GM19372 (cell line): Measurements from ENCODE around the gene SHB.

ENCODE experiments used
- ATAC-seq: cut with Tn5 transposase; IDR thresholded peaks from one replicate; pipeline ENCODE4 v1.9.1; 2021; ENCODE audit warnings: mild to moderate bottlenecking, low read depth, moderate library complexity; ENCODE audit not compliant: unreplicated experiment

Gene SHB

DNA sequence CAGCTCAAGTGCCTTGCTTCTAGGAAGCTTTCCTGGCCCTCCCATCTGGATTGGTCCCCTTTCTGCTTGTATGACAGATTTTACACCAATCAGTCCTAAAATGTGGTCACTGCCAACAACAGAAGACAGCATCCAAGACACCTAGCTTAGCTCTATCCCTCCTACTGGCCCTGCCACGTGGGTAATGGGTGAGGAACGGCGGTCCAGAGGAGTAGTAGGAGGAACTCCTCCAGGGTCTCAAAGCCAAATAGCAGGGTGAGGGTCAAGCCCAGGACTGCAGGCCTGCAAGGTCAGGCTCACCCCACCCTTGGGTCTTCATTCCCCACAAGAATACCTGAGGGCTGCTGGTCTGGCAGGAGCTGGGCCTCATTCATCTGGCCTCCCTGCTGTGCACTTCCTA is 108.4 kb downstream of the SHB start:
- no peak for ATAC-seq

DNA sequence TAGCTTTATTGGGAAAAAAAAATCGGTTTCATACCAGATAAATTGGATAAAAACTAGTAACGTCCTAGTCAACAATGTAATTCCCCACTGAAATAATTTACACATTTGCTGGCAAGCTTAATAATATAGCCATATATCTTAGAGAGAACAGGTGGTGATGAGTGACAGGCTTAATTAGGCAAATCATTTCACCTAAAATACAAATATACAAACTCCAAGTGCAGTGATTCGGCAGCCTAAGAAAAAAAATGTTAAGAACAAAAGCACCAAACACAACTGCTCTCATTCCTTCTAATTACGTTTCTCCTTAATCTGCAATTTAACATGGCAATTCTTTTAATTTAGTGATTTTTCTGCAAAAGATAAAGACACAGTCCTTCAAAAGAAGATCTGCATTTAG is 109.1 kb downstream of the SHB start:
- ATAC-seq: no peak

DNA sequence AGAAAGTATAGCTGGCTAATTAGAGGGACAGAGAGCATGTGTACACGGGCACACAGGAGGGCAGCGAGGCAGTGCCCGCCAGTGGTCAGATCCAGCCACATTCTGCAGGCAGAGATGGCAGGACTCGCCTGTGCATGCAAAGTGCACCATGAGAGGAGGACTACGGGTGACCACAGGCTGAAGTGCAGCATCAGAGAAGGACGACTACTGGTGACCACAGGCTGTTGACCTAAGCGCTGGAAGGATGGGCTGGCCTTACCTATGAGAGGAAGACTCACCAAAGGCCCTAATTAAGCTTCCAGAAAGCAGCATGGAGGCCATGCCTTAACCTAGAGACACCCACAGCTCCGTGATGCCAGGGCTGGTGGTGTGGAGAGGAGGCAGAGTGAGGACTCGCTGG is 110.9 kb downstream of the SHB start:
- ATAC-seq: no peak

DNA sequence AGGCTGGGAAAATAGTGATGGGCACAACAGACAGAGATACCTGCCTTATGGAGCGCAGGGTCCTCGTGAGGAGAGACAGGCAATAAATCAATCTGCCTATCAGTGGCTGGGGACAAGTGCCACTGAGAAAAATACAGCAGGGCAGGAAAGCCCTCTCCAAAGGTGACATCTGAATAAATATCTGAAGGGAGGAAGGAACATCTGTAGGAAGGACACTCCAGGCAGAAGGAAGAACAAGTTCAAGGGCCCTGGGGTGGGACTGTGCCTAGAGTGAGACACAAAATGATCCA is 111.4 kb downstream of the SHB start:
- no peak for ATAC-seq

DNA sequence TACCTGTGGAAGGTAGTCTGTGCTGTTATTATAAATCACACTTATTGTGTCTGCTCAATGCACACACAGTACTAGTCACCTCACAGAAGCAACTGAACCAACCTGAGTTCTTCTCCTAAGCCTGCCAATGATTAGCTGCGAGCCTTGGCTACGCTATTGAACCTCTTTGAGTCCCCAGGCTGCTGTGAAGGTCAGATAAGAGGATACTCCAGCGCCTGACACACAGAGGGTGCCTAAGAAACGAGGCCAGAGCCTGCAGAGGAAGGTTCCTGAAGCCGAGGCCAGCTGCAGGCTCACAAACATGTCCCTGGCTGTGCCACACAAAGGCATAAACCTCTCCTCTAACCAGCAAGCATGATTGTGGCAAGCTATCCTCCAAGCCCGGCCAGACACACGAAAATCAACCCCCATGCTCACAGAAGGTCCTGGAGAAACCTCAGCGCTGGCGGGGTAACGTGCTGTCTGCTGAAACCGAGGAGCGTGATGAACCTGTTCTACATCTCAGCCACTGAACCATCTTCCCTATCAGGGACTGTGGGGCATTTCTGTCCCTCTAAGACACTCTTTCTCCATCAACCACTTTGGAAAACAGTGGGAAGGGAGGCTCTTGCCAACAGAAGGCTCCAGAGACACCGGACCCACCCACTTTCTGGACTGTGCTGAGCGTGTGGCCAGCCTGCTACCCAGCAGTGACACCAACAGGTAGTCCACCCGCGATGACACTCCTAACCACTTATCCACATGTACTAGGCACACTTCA is 111.9 kb downstream of the SHB start:
- ATAC-seq: no peak

DNA sequence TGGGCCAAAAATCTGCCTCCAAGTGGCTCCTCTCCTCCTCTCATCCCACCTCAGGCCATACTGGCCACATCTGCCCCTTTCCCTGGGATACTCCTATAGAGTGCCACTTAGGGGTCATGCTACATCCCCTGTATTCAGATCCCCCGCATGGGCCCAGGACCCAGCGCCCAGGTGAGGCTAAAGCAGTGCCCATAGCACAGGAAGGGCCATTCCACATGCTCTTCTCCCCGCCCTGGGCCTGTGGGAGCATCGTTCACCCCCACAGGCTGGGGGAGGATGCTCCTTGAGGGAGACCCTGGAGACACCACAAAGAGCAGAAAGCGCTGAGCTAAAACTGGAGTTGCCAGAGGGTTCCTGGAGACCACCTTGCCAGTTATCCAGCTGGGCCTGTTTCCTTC is 112.6 kb downstream of the SHB start:
- no peak for ATAC-seq

DNA sequence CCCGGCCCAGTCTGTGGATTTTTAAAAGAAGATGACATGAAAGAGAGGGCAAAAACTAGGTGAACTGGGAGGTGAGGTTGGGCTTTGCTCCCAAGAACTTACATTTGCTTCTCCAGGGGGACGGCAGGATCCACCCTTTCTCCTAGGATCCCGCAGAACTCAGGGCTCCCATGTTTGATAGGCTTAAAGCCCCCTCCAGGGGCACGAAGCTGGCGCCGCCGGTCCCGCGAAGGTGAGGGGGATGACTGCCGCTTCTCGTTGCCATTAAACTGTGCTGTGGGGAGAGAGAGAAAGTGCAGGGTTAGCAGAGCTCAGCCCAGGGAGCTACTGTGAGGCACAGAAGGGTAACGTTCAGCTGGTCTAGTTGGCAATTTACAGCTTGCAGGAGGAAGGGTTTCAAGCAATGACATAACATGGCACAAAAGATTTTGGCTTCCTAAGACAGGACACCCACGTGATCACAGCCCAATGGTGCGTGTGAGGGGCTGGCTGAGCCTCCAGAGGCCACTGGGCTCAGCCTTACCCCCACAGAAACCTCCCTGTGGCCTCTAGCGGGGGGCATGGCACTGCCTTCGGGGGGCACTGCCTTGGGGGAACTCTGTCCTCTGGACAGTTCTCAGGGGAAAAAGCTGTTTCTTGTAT is 113.1 kb downstream of the SHB start:
- ATAC-seq: no peak

DNA sequence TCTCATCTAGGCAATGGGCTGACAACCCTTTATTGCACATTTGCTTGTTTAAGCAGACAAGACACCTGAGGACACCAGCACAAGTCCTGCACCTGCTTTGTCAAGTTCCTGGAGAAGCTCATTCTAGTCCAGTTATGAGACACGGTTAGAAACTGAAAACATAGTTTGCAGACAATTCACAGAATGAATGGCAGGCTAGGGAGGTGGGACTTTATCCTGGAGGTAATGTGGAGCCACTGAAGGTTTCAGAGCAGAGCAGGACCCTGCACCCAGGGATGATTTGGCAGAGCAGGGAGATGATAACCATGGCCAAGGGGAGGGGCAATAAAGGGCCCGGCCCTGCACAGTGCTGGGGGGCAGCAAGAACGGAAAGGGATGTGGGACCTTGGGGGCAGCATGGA is 114.4 kb downstream of the SHB start:
- ATAC-seq: peak; percentile 47

DNA sequence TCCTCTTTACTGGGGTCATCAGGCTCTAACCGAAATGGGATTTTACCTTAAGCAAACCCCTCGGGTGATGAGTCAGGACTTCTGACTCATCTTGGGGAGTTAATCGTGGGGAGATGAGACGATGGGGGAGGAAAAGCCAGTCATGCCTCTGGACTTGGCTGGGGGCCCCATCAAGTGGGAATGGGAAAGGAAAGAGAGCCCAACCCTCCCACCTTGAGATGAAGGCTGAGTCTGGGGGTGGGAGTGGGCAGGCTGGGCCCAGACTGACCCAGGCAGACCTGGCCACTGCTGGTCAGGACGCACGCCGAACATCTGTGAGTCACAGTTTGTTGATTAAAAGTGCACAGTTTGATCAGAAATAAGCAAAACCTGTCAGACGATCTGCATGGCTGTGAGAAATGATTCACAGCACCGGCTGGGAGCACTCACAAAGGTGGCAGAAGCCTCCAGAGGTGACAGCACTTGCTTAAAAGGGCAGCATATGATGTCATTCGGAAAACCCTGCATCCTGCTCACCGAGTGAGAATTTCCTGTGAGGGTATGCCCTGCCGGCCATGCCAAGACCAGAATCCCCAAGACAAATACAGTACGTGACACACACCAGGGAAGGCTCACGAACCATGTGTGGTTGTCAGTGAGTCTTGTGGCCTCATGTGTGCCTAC is 115.1 kb downstream of the SHB start:
- peak; percentile 62 for ATAC-seq

DNA sequence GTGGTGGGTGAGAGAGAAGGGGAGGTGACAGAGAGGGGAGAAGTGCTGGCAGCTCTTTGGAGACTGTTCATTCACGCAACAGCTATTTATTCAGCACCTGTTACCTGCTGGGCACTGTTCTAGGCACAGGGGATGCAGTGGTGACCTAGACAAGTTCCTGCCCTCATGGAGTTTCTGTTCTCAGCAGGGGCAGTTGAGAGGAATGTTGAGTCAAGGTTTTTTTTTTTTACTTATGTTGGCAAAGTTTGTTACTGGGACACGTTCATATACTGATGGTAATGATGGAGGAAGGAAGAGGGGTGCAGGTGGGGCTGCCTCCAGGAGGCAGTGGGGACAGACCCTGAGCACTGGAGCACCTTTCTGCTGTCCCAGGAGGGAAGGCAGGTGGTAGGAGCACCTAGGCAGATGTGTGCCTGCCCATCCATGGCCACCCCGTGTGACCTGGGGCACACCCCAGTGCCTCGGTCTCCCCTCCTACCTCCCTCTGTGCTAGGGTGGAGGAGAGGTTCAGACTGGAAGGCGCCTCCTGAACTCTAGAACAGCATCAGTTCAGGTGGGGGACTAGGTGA is 115.7 kb downstream of the SHB start:
- ATAC-seq: peak; percentile 4

DNA sequence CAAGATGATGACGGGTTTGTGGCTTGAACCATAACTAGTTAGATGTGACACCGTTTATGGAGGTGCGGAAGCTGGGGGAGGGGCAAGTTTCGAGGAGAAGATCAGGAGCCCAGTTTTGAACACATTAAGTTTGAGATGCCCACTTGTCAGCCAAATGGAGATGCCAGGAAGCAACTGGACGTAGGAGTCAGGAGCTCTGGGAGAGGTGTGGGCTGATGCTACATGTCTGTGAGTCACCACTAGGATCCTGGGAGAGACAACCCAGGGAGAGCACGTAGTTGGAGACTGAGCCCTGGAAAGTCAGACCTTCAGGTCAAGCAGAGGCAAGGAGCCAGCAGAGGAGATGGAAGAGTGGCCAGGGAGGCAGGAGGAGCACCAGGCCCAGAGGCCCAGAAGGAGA is 116.3 kb downstream of the SHB start:
- no peak for ATAC-seq

DNA sequence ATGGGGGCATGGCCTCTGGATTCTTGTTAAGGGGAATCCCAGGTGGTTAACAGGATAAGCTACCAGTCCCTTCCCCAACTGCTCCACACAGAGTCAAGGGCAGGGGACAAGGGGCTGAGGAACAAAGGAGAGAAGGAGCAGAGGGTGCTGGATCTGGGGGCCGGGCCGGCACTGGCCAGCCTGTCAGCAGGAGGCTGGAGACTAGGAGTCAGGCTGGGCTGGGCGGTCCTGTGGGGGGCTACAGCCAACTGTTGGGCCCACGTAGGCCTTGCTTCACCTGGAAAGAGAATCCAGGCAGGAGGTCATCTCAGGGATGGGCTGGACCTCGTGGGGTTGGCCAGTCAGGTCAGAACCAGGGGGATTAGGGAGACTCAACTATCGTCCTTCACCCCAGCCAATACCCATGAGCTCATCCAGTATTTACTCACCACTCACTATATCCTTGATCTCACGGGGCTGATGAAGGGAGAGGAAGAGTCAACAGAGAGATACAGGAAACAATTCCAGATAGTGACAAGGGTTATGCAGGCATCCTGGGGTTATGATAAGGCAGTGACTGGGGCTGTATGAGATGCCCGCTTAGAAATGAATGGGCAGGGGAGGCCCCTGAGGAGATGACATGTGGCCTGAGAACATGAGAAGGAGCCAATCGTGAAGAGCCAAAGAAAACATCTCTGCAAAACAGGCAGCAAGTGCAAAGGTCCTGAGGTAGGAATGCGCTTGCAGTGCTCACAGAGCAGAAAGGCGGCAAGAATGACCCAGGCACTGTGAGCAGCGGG is 117.2 kb downstream of the SHB start:
- ATAC-seq: no peak

DNA sequence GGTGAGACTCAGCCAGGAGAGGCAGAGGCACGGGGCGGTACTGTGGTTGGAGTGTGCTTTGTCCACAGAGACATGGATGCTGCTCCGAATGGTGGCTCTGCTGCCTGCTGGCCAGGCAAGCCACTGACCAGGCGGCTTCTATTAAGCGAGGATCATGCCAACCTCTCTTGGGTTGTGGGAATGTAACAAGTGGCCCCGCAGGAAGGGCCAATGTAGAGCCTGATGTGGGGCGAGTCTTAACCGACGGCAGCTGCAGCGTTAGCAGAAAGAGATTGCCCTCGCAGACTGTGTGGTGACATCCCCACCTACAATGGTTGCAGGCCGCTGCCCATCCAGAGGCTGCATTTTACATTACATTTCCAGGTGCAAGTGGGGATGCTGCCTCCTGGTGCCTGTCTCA is 118.5 kb downstream of the SHB start:
- no peak for ATAC-seq

DNA sequence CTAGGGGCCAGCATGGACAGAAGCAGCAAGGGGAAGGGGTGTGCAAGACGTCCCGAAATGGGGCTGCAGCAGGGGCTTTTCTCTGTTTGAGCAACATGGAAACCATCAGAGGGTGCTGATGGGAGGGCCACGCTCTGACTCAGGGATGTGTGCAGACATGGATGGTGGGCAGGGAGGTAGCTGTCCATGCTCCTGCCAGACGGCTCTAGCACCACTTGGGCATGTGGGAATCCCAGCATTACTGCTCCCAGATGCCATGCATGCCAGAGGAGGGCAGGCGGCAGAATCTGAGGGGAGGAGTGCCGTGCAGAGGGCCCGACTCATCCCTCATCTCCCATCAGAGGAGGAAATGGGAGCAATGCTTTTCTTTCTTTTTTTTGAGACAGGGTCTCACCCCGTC is 119.5 kb downstream of the SHB start:
- no peak for ATAC-seq

DNA sequence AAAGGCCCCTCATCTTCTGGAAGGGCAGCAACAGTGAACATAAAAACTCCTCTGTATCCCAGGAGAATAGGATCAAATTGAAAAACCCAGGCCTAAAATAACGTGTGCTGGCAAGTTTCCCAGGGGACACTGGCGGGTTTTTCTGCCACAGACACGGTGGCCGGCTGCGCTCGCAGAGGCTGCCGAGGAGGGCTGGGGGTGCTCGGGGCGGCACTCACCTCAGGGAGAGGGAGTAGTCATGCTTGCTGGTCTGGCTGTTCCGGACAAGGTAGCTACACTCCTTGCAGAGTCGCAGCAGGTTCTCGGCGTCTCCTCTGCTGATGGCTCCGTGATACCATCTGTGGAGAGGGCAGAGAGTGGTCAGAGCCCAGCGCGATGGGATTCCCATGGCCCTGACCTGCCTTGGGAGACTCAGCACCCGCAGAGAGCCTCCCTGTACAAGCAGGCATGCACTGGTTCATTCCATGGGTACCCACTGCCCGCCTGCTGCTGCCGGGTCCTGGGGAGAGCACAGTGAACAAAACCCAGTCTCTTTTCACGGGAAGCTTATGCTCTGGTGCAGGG is 120.5 kb downstream of the SHB start:
- ATAC-seq: no peak

DNA sequence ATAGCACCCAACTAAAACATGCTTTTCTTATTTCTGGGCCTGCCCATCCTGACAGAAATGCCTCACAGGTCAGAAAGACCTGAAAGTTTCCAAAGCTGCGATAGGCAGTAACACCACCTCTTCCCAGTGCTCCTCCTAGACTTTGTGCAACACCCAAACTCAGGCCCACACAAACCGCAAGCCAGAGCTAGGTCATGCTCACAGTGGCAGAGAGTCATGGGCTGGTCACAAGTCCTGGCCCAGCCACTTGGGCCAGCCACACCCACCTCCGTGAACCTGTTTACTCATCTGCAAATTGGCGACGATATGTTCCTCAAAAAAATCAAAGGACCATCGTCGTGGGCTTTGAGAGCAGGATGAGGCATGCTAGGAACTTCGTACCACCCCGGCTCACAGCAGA is 121.0 kb downstream of the SHB start:
- no peak for ATAC-seq

DNA sequence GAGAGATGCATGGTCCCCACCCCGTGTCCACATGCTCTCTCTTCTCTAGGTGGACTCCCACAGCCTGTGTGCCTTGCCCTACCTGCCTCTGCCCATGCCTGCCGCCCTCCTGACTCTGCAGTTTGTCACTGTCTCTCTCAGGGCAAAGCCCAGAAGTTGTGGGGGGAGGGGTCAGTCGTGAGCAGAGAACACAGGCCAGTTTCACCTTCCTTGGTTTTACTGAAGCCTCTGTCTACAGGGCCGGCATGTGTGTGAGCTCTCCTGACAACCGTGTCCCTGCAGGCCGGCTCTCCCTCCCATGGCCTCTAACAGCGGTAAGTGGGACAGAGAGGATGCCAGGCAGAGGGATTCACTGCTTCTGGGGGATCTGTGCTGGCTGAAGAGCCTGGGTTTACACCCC is 121.6 kb downstream of the SHB start:
- no peak for ATAC-seq

DNA sequence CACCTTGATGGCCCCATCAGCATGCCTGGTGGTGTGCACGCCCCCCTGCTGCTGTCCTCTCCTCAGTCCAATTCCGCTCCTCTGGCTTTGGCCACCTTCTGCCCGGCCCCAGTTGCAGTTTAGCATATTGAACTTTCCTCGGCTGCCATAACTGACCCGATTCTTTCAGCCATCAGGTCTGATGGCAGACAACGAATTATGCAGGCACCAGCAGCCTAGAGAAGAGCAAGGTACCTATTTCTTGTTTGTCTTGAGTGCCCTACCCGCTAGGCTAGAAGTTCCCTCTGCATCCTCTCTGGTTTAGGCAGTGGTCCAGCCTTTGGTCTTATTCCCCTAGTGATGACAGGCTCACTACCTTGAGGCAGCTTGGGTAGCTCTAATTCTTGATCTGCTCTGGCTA is 122.1 kb downstream of the SHB start:
- ATAC-seq: no peak

DNA sequence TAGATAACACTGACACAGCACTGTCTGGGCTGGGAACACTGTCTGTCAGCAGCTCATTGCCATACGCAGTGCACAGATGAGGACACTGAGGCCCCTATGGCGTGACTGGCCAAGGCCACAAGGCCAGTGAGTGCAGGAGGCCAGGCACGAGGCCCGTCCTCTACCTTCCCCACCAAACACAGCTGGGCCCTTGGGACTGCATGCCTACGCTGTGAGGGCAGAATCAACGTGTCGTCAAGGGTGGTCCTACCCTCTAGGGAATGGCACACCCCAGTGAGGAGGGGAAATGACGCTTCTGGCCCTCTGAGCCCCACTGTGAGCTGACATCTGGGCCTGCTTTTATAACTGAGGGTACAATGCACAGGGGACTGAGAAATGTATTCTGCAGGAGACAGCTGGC is 123.0 kb downstream of the SHB start:
- no peak for ATAC-seq

DNA sequence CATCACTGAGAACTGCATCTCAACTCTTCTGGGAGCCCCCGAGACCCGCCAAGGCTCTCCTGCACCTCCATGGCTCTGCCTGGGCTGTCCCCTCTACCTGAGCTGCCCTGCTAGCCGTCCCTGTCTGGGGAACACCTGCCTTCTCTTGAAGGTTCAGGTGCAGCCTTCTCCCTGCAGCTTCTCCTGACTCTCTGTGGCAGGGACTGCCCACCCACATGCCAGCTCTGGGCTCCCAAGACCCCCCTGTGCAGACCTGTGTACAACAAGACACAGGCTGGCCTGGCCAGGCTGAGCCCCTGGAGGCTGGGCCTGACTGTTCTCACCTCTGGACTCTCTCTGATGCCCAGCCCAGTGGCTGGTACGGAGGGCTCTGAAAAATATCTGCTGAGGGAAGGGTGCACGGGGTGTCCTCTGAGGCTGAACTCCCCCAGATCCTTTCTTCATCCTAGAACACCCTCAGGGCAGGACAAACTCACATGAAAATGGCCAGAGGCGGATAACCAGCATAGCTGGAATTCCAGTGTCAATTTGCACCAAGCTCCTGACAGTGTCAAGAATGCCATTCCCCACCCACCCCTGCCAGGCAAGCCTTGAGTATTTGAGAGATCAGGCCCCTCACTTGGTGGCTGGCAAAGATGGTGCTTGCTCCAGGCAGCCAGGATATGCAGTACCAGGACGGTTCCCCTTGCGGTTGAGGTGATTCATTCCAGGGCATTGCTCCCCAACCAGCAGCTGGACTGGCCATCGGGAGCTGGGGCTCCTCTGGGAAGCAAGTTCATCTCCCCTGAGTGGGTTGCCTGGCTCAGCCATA is 124.2 kb downstream of the SHB start:
- no peak for ATAC-seq
